Activated T-cell treated with anti-CD3 and anti-CD28 coated beads for 24 hours (primary cell): ENCODE data around the gene DNAJC10.

Source experiments
- DNase-seq: peaks from one replicate; pipeline ENCODE4 v3.0.0-alpha.2; 2020; ENCODE audit warnings: low read depth

DNAJC10 gene

GRCh38 chr2:182834293-182834692, 118.2 kb downstream of the DNAJC10 start:
- DNase-seq, result no peak

- no peak for DNase-seq
Measured at GRCh38 chr2:182836451-182836850, 120.4 kb downstream of the DNAJC10 start.
